HG03108 (cell line): ENCODE measurements around the gene PPP1R37.
A peak's percentile ranks its signal among the peaks of the same experiment; 100 is the strongest.

Experiments
- ATAC-seq: cut with Tn5 transposase; IDR thresholded peaks from one replicate; pipeline ENCODE4 v1.9.1; 2021; ENCODE audit warnings: moderate library complexity; ENCODE audit not compliant: unreplicated experiment

The PPP1R37 gene

GRCh38 chr19:45151320-45151719 is 58.3 kb downstream of the PPP1R37 start:
- ATAC-seq: no peak

DNA sequence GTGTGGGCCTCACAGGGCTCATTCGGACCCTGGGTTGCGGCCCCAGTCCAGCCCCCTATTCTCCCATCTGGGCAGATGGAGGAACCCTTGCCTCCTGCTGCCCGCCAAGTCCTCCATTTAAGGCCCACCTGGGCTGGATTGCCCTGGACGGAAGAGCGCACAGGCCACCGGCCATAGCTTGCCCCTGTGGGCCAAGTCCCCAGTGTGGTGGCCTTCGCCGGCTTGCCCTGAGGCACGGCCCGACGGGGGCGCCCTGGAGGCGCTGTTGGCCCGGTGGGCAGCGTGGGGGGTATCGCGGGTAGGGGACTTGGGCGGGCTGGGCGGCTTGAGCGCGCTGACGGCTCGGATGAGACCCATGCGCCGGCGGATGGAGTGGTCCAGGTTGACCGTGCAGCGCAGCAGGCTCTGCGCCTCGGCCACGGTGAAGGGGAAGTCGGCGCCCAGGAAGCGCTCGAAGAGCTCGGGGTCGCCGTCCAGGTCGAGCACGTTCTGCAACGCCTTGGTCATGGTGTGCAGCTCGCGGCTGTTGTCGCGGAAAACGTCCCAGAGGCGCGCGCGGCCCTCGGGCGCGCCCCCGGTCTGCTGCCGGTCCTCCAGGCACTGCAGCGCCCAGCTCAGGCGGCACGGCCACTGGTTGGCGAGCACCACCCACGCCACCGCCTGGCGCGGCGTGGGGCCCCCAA is 59.0 kb downstream of the PPP1R37 start:
- no peak for ATAC-seq

GRCh38 chr19:45152504-45153338 is 59.7 kb downstream of the PPP1R37 start:
- ATAC-seq: no peak

- ATAC-seq: no peak
Observed at GRCh38 chr19:45153339-45154063, 60.5 kb downstream of the PPP1R37 start.

- ATAC-seq: no peak
Observed at GRCh38 chr19:45154064-45154827, 61.3 kb downstream of the PPP1R37 start.

GRCh38 chr19:45156011-45156630 is 63.1 kb downstream of the PPP1R37 start:
- ATAC-seq: no peak

DNA sequence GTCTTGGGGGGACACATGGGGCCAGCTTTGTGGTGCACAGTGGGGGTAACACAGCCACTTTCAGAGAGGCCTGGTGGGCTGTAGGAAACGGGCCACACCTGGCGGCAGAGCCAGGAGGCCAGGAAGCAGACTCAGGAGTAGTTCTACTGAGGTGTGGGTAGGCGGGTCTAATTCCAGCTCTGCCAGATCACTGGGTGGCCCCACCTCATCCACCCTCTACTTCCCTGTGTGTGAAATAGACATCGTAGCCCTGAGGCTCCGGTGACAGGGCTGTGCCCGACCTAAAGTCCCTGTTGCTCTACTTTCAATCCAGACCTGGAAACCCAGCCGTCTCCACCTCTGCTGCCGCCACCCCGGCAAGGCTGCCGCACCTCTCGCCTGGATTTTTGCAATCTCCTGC is 63.8 kb downstream of the PPP1R37 start:
- no peak for ATAC-seq

DNA sequence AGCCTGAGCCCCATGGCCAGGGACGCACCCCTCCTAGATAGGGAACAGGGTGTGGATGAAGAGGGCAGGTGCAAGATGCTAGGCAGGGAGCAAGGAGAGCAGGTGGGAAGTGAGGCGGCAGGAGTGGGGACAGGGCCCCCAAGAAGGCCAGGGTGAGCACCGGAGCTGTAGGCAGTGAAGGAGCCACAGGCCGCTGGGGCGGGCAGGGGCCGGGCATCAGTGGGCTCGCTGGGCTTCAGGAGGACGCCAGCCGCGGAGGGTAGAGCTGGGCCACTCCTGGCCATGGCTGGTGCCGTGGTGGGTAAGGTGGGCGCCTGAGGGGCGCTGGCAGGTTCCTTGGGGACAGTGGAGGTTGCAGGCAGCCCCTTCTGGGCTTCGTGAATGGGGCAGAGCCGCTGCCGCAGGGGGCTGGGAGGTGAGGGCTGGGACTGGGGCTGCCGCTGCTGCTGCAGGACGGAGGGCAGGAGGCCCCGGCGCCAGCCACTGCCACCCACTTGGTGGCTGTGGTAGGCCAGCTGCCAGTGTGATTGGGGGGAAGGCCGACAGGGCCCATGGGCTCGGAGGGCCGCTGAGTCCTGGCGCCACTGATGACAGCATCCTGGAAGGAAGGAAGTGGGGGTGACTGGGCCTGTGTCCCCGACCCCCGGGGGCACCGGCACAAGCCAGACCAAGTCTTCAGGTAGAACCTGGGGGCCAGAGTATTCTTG is 65.7 kb downstream of the PPP1R37 start:
- no peak for ATAC-seq

DNA sequence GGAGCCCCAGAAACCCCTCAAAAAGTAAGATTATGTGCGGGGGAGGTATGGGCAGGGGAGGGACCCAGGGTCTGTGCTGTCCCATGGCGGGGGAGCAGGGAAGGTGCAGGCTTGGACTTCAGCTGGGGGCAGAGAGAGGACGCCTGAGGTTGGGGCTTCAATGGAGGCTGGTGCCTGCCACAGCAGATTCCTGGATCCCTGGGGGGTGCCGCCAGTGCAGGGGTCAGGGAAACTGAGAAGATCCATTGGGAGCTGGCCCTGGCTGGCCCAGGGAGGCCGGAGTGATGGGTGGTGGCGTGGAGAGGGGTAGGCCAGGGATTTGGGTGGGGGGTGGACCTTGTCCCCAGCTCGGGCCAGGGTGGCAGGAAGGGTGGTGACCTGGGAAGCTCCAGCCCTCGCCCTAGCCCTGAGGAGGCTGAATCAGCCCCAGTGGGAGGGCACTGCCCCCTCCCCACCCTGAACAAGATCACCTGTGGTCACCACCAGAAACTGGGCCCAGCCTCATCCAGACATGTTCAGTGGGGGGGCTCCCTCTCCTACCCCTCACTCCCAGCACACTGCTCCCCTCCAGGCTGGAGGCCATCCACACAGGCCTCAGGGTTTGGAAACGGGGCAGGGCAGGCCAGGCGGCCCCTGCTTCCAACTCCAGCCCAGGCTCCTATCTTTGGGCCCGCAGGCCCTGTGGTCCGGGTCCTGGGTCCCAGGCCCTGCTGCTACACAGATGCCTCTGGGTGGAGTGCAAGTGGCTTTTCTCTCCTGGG is 66.4 kb downstream of the PPP1R37 start:
- ATAC-seq: no peak

DNA sequence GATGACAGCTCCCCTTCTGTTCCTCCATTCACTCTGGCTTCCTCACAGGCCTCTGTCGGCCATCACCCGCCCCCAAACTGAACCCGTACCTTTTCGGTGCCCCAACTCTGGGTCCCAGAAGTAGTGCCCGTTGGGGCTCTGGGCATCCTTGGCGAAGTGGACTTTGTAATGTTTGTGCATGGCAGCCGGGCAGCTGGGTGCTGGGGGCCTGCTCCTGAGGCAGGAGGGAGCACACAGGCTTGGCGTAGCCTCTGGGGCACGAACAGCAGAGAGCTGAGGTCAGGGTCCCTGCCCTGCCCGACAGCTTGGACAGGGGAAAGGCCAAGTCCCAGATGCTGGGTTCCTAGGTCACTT is 67.0 kb downstream of the PPP1R37 start:
- ATAC-seq: no peak

GRCh38 chr19:45160870-45161737 is 68.1 kb downstream of the PPP1R37 start, which contains the start of gene NKPD1:
TSS of gene NKPD1 (minus strand) at chr19:45160982. CDS start at chr19:45160150, 832 bp downstream.
- ATAC-seq: no peak

- no peak for ATAC-seq
Observed at GRCh38 chr19:45161738-45162607, 69.0 kb downstream of the PPP1R37 start.

GRCh38 chr19:45162608-45163143 is 69.7 kb downstream of the PPP1R37 start:
- no peak for ATAC-seq

DNA sequence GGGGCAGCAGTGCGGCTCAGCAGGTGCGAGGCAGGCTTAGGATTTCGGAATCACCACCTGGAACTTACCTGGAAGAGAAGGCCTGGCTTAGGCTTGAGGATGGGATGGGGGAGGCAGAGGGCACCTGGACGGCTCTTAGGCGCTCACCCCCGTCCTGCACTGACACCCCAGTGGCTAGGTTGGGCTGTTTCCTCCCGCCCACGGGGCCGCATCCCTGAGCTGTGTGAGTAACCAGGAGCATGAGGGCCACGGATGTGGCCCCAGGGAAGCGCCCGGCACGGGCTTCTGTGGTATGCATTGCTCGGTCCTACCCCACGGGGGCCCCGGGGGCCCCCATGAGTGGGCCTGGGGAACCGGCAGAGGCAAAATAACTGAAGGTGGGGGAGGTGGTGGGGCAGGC is 70.2 kb downstream of the PPP1R37 start:
- no peak for ATAC-seq

- ATAC-seq: no peak
Observed at GRCh38 chr19:45163751-45164460, 70.9 kb downstream of the PPP1R37 start.

DNA sequence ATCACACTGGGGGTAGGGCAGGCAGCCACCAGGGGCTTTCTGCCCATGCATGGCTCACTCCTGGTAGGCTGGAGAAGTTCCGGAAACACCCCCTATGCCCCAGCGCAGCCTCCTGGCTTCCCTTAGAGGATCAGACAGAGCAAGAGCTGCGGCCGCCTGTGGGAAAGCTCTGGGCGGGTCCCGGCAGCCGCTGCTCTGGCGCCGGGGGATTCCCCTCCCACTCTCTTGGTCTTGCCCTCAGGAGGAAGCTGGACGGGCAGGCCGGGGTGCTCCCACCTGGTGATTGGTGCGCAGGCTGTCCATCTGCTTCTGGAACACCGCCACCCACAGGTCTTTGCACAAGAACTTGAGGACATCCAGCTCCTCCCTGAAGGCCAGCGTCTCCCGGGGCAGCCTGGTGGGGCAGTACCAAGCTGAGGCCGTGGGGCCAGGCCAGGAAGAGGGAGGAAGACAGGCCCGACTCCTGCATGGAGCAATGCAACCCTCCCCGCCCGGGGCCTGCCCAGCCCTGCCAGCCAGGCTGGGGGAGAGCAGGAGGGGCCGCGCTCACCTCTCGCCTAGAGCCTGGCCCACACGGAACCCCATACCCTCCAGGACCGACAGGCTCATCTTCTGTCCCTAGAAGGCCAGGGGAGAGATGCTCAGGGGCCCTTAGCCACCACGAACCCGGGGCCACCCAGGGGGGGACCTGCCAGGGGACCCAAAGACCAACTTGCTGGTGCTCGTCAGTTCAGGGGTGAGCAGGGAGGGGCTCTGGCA is 71.8 kb downstream of the PPP1R37 start:
- peak; percentile 73 for ATAC-seq
